NAMALWA (cell line): ENCODE measurements around the gene RBMS3.
A peak's percentile ranks its signal among the peaks of the same experiment; 100 is the strongest.
"Not testable (repeated sequence)": the region's sequence is repeated elsewhere in the genome, so short reads cannot be mapped to it uniquely, and the experiment has no call there.

Source experiments
- DNase-seq: peaks from one replicate; pipeline ENCODE4 v3.0.0-alpha.2; 2015; ENCODE audit warnings: low spot score

The RBMS3 gene

GRCh38 chr3:29385046-29385830 lies 104.4 kb downstream of the RBMS3 start:
- DNase-seq, result no peak

- no peak for DNase-seq
These were observed 108.5 kb downstream of the RBMS3 start for GRCh38 chr3:29389362-29389761.

- DNase-seq, result no peak
These were observed 111.9 kb downstream of the RBMS3 start for GRCh38 chr3:29392625-29393388.

GRCh38 chr3:29393946-29394345 lies 113.1 kb downstream of the RBMS3 start:
- not testable (repeated sequence) for DNase-seq

- no peak for DNase-seq
These were observed 116.5 kb downstream of the RBMS3 start for GRCh38 chr3:29397406-29397805.

GRCh38 chr3:29398787-29399186 lies 117.9 kb downstream of the RBMS3 start:
- no peak for DNase-seq

- no peak for DNase-seq
These were observed 125.5 kb downstream of the RBMS3 start for GRCh38 chr3:29406291-29406832.

- DNase-seq, result no peak
These were observed 127.8 kb downstream of the RBMS3 start for GRCh38 chr3:29408676-29409075.

- DNase-seq, result no peak
These were observed 128.5 kb downstream of the RBMS3 start for GRCh38 chr3:29409409-29409808.

- peak; percentile 49 for DNase-seq
These were observed 129.3 kb downstream of the RBMS3 start for GRCh38 chr3:29410220-29410619.

GRCh38 chr3:29410660-29411405 lies 130.0 kb downstream of the RBMS3 start:
- peak; percentile 24 for DNase-seq

GRCh38 chr3:29412110-29412509 lies 131.2 kb downstream of the RBMS3 start:
- peak; percentile 88 for DNase-seq

GRCh38 chr3:29414468-29415224 lies 133.8 kb downstream of the RBMS3 start:
- no peak for DNase-seq

- no peak for DNase-seq
These were observed 134.8 kb downstream of the RBMS3 start for GRCh38 chr3:29415482-29416223.

- DNase-seq, result no peak
These were observed 135.6 kb downstream of the RBMS3 start for GRCh38 chr3:29416514-29416913.

GRCh38 chr3:29420106-29420505 lies 139.2 kb downstream of the RBMS3 start:
- no peak for DNase-seq

- no peak for DNase-seq
These were observed 145.7 kb downstream of the RBMS3 start for GRCh38 chr3:29426302-29427226.

- no peak for DNase-seq
These were observed 146.6 kb downstream of the RBMS3 start for GRCh38 chr3:29427266-29428103.
